ENCODE data around the gene SCYGR5. TPM values are rescaled to one million over a fixed set of nuclear protein-coding genes. Genes with fewer than 3 reads are reported as not detected.

SCYGR5 gene
- total and polyA plus RNA-seq, 4 donors: not detected

- no peak for TF ChIP-seq CTCF (IDR thresholded peaks at IDR 0.05; ENCODE audit: low read depth, low read length, missing input control)
- peak; percentile 78 for TF ChIP-seq YY1 (IDR thresholded peaks at IDR 0.05)
- TF ChIP-seq FOXA1 (IDR thresholded peaks at IDR 0.05): no peak
- TF ChIP-seq MAX (IDR thresholded peaks at IDR 0.05): peak; percentile 67
- no peak for TF ChIP-seq FOXA2 (IDR thresholded peaks at IDR 0.05)
- no peak for TF ChIP-seq NR2F2 (IDR thresholded peaks at IDR 0.05)
Observed at GRCh38 chr2:227655454-227655853, 11.2 kb upstream of the SCYGR5 start (continued).

- peaks cover 0 to 7% (median 2%) of the 10 kb centered on the region in 4 donors for H3K4me1 ChIP-seq (ENCODE audit: control insufficient read depth in 4 of 4, insufficient read depth in 4 of 4, low read length in 3 of 4)
- no peaks in the 10 kb centered on the region for H3K9me3 ChIP-seq (ENCODE audit: control insufficient read depth in 4 of 4, low read length in 3 of 4)
- H3K27ac ChIP-seq (ENCODE audit: low read depth in 1 of 2, low read length in 2 of 2): no peak overlapping the region
- H3K4me3 ChIP-seq (ENCODE audit: low read depth in 1 of 3, low read length in 3 of 3): no peak overlapping the region
- H3K27me3 ChIP-seq (ENCODE audit: control insufficient read depth in 4 of 4, insufficient read depth in 4 of 4, low read length in 3 of 4): no peaks in the 10 kb centered on the region
- 87% methylated on average over 8 of the region's 8 CpGs for WGBS
- DNase-seq (ENCODE audit: low spot score): no peak
- TF ChIP-seq HNF4G (IDR thresholded peaks at IDR 0.05) (no peak), RAD21 (IDR thresholded peaks at IDR 0.05) (no peak)
- no peaks in the 10 kb centered on the region for H3K36me3 ChIP-seq (ENCODE audit: control insufficient read depth in 4 of 4, insufficient read depth in 3 of 4, low read depth in 1 of 4, low read length in 3 of 4)
- H3K9ac ChIP-seq (ENCODE audit: low read depth in 1 of 2, low read length in 2 of 2): no peak overlapping the region
Observed at GRCh38 chr2:227657199-227657845, 9.3 kb upstream of the SCYGR5 start.

GRCh38 chr2:227661025-227661649 lies 5.5 kb upstream of the SCYGR5 start:
- no peaks in the 10 kb centered on the region for H3K9me3 ChIP-seq (ENCODE audit: control insufficient read depth in 4 of 4, low read length in 3 of 4)
- TF ChIP-seq ATF3 (IDR thresholded peaks at IDR 0.05): no peak
- TF ChIP-seq HNF4G (IDR thresholded peaks at IDR 0.05): no peak
- no peak for TF ChIP-seq RAD21 (IDR thresholded peaks at IDR 0.05)
- TF ChIP-seq NR2F2 (IDR thresholded peaks at IDR 0.05): no peak
- TF ChIP-seq CTCF (IDR thresholded peaks at IDR 0.05; ENCODE audit: low read depth, low read length, missing input control): no peak
- no peak for TF ChIP-seq ZBTB33 (IDR thresholded peaks at IDR 0.05)
- no peak for TF ChIP-seq REST (IDR thresholded peaks at IDR 0.05)
- no peak for TF ChIP-seq EGR1 (IDR thresholded peaks at IDR 0.05; ENCODE audit: low read depth in 2 of 2)
- TF ChIP-seq FOXA1 (IDR thresholded peaks at IDR 0.05): no peak
- no peak for TF ChIP-seq FOXA2 (IDR thresholded peaks at IDR 0.05)
- no peak for TF ChIP-seq GABPA (IDR thresholded peaks at IDR 0.05 in 1 of 2, conservative IDR thresholded peaks at IDR 0.05 in 1 of 2)
- TF ChIP-seq RXRA (IDR thresholded peaks at IDR 0.05): no peak
- TF ChIP-seq SP1 (IDR thresholded peaks at IDR 0.05): no peak
- TF ChIP-seq HNF4A (conservative IDR thresholded peaks at IDR 0.05): no peak
- TF ChIP-seq JUND (IDR thresholded peaks at IDR 0.05): no peak
- H3K27me3 ChIP-seq (ENCODE audit: control insufficient read depth in 4 of 4, insufficient read depth in 4 of 4, low read length in 3 of 4): no peaks in the 10 kb centered on the region
- WGBS: 74% methylated on average over 7 of the region's 7 CpGs
- no peak overlapping the region for H3K4me3 ChIP-seq (ENCODE audit: low read depth in 1 of 3, low read length in 3 of 3)
- DNase-seq (ENCODE audit: low spot score): no peak
- H3K27ac ChIP-seq (ENCODE audit: low read depth in 1 of 2, low read length in 2 of 2): no peak overlapping the region
- H3K9ac ChIP-seq (ENCODE audit: low read depth in 1 of 2, low read length in 2 of 2): no peak overlapping the region
- no peaks in the 10 kb centered on the region for H3K4me1 ChIP-seq (ENCODE audit: control insufficient read depth in 4 of 4, insufficient read depth in 4 of 4, low read length in 3 of 4)
- no peaks in the 10 kb centered on the region for H3K36me3 ChIP-seq (ENCODE audit: control insufficient read depth in 4 of 4, insufficient read depth in 3 of 4, low read depth in 1 of 4, low read length in 3 of 4)
